ENCODE measurements around the gene AGAP2.

The AGAP2 gene

GRCh38 chr12:57751432-57751787 is 12.9 kb upstream of the AGAP2 start:
- H3K9me3 ChIP-seq (ENCODE audit: insufficient read depth, low read depth, low read length) = peaks cover 5% of the 10 kb centered on the region
- peak overlapping the region; percentile 72 for H4K12ac ChIP-seq (ENCODE audit: low read depth, low read length)
- peaks cover 7 to 18% of the 10 kb centered on the region in 2 experiments for H3K4me1 ChIP-seq (ENCODE audit: control insufficient read depth in 1 of 2, insufficient read depth in 2 of 2, low read length in 2 of 2)
- peaks cover 9% of the 10 kb centered on the region for H3K79me2 ChIP-seq (ENCODE audit: control insufficient read depth, insufficient read depth, low read length, poor library complexity)
- peaks cover 17% of the 10 kb centered on the region for H3K27me3 ChIP-seq (ENCODE audit: insufficient read depth, low read length)
- peak overlapping the region; percentile 74 for H4K91ac ChIP-seq (ENCODE audit: low read depth, low read length)
- peaks cover 18 to 31% of the 10 kb centered on the region in 2 experiments for H3K36me3 ChIP-seq (ENCODE audit: control insufficient read depth in 1 of 2, insufficient read depth in 2 of 2, low read length in 2 of 2)
- H3K4me3 ChIP-seq (ENCODE audit: low read depth, low read length) = peak overlapping the region; percentile 78
- H3K18ac ChIP-seq (ENCODE audit: low read length) = peak overlapping the region; percentile 16
- H3K14ac ChIP-seq (ENCODE audit: low read length) = peak overlapping the region; percentile 71
- H3K23ac ChIP-seq (ENCODE audit: low read length) = no peak overlapping the region
- peak overlapping the region; percentile 54 for H3K9ac ChIP-seq (ENCODE audit: low read length)
- H3K4me2 ChIP-seq (ENCODE audit: low read length) = peak overlapping the region; percentile 85
- H4K8ac ChIP-seq (ENCODE audit: low read depth, low read length) = peak overlapping the region; percentile 80
- peak overlapping the region; percentile 73 for H2AK5ac ChIP-seq (ENCODE audit: low read length)
- no peak overlapping the region for H2BK5ac ChIP-seq (ENCODE audit: low read depth, low read length, poor library complexity)
- H2BK120ac ChIP-seq (ENCODE audit: insufficient read depth, low read length, poor library complexity) = peak overlapping the region; percentile 20
- H2AFZ ChIP-seq (ENCODE audit: insufficient read depth, low read length, poor library complexity) = no peak overlapping the region
- DNase-seq = no peak
- 100% methylated on average over 1 of the region's 8 CpGs for WGBS (ENCODE audit: extremely low coverage, insufficient coverage, insufficient read length)
- H3K27ac ChIP-seq (ENCODE audit: low read depth, low read length) = no peak overlapping the region
- H3K79me1 ChIP-seq (ENCODE audit: low read length) = peaks cover 3% of the 10 kb centered on the region
- no peak overlapping the region for H2BK12ac ChIP-seq (ENCODE audit: low read length)
- peak overlapping the region; percentile 85 for H3K4ac ChIP-seq (ENCODE audit: low read depth, low read length)

- H3K18ac ChIP-seq (ENCODE audit: low read length) = no peak overlapping the region
- peak overlapping the region; percentile 85 for H3K4ac ChIP-seq (ENCODE audit: low read depth, low read length)
- no peak overlapping the region for H4K91ac ChIP-seq (ENCODE audit: low read depth, low read length)
- peaks cover 3% of the 10 kb centered on the region for H3K9me3 ChIP-seq (ENCODE audit: insufficient read depth, low read depth, low read length)
- H3K23ac ChIP-seq (ENCODE audit: low read length) = no peak overlapping the region
- WGBS (ENCODE audit: extremely low coverage, insufficient coverage, insufficient read length) = no CpG with 5 or more reads among the region's 15 CpGs
- peak overlapping the region; percentile 85 for H3K4me2 ChIP-seq (ENCODE audit: low read length)
- H4K12ac ChIP-seq (ENCODE audit: low read depth, low read length) = no peak overlapping the region
- H3K27me3 ChIP-seq (ENCODE audit: insufficient read depth, low read length) = peaks cover 11% of the 10 kb centered on the region
- peaks cover 7 to 15% of the 10 kb centered on the region in 2 experiments for H3K4me1 ChIP-seq (ENCODE audit: control insufficient read depth in 1 of 2, insufficient read depth in 2 of 2, low read length in 2 of 2)
- peak overlapping the region; percentile 54 for H3K9ac ChIP-seq (ENCODE audit: low read length)
- no peak overlapping the region for H2AFZ ChIP-seq (ENCODE audit: insufficient read depth, low read length, poor library complexity)
- H2BK120ac ChIP-seq (ENCODE audit: insufficient read depth, low read length, poor library complexity) = no peak overlapping the region
- H4K8ac ChIP-seq (ENCODE audit: low read depth, low read length) = peak overlapping the region; percentile 80
- H3K14ac ChIP-seq (ENCODE audit: low read length) = peak overlapping the region; percentile 71
- peaks cover 3% of the 10 kb centered on the region for H3K79me1 ChIP-seq (ENCODE audit: low read length)
- H2AK5ac ChIP-seq (ENCODE audit: low read length) = peak overlapping the region; percentile 73
- no peak overlapping the region for H3K27ac ChIP-seq (ENCODE audit: low read depth, low read length)
- H3K79me2 ChIP-seq (ENCODE audit: control insufficient read depth, insufficient read depth, low read length, poor library complexity) = peaks cover 9% of the 10 kb centered on the region
- no peak overlapping the region for H2BK12ac ChIP-seq (ENCODE audit: low read length)
- DNase-seq = no peak
- H3K36me3 ChIP-seq (ENCODE audit: control insufficient read depth in 1 of 2, insufficient read depth in 2 of 2, low read length in 2 of 2) = peaks cover 18 to 31% of the 10 kb centered on the region in 2 experiments
- H3K4me3 ChIP-seq (ENCODE audit: low read depth, low read length) = peak overlapping the region; percentile 78
- no peak overlapping the region for H2BK5ac ChIP-seq (ENCODE audit: low read depth, low read length, poor library complexity)
Measured at GRCh38 chr12:57750561-57751431, 12.3 kb upstream of the AGAP2 start.

GRCh38 chr12:57749061-57749460 is 10.5 kb upstream of the AGAP2 start:
- Histone ChIP-seq H3K27me3 (ENCODE audit: insufficient read depth, low read length) (peaks cover 2% of the 10 kb centered on the region), H3K4ac (ENCODE audit: low read depth, low read length) (no peak overlapping the region), H3K14ac (ENCODE audit: low read length) (no peak overlapping the region), H3K18ac (ENCODE audit: low read length) (no peak overlapping the region), H3K23ac (ENCODE audit: low read length) (no peak overlapping the region), H2BK120ac (ENCODE audit: insufficient read depth, low read length, poor library complexity) (no peak overlapping the region), H4K91ac (ENCODE audit: low read depth, low read length) (no peak overlapping the region), H4K8ac (ENCODE audit: low read depth, low read length) (no peak overlapping the region), H3K27ac (ENCODE audit: low read depth, low read length) (no peak overlapping the region), H3K4me2 (ENCODE audit: low read length) (no peak overlapping the region), H3K79me1 (ENCODE audit: low read length) (peaks cover 6% of the 10 kb centered on the region), H3K79me2 (ENCODE audit: control insufficient read depth, insufficient read depth, low read length, poor library complexity) (peaks cover 9% of the 10 kb centered on the region), H3K4me3 (ENCODE audit: low read depth, low read length) (no peak overlapping the region), H3K4me1 (ENCODE audit: control insufficient read depth in 1 of 2, insufficient read depth in 2 of 2, low read length in 2 of 2) (peaks cover 5 to 11% of the 10 kb centered on the region in 2 experiments), H4K12ac (ENCODE audit: low read depth, low read length) (no peak overlapping the region), H2BK5ac (ENCODE audit: low read depth, low read length, poor library complexity) (no peak overlapping the region), H2AFZ (ENCODE audit: insufficient read depth, low read length, poor library complexity) (no peak overlapping the region), H3K9ac (ENCODE audit: low read length) (no peak overlapping the region), H2AK5ac (ENCODE audit: low read length) (no peak overlapping the region), H3K36me3 (ENCODE audit: control insufficient read depth in 1 of 2, insufficient read depth in 2 of 2, low read length in 2 of 2) (peaks cover 18 to 31% of the 10 kb centered on the region in 2 experiments), H2BK12ac (ENCODE audit: low read length) (no peak overlapping the region), H3K9me3 (ENCODE audit: insufficient read depth, low read depth, low read length) (no peaks in the 10 kb centered on the region)
- WGBS (ENCODE audit: extremely low coverage, insufficient coverage, insufficient read length) = no CpG with 5 or more reads among the region's 5 CpGs
- no peak for DNase-seq

- no peak overlapping the region for H2AK5ac ChIP-seq (ENCODE audit: low read length)
- no peak overlapping the region for H2AFZ ChIP-seq (ENCODE audit: insufficient read depth, low read length, poor library complexity)
- no peaks in the 10 kb centered on the region for H3K79me2 ChIP-seq (ENCODE audit: control insufficient read depth, insufficient read depth, low read length, poor library complexity)
- H2BK12ac ChIP-seq (ENCODE audit: low read length) = no peak overlapping the region
- H3K27ac ChIP-seq (ENCODE audit: low read depth, low read length) = no peak overlapping the region
- H3K9me3 ChIP-seq (ENCODE audit: insufficient read depth, low read depth, low read length) = peaks cover 2% of the 10 kb centered on the region
- H4K8ac ChIP-seq (ENCODE audit: low read depth, low read length) = no peak overlapping the region
- no peak overlapping the region for H4K91ac ChIP-seq (ENCODE audit: low read depth, low read length)
- H3K18ac ChIP-seq (ENCODE audit: low read length) = no peak overlapping the region
- no peak overlapping the region for H3K23ac ChIP-seq (ENCODE audit: low read length)
- H2BK120ac ChIP-seq (ENCODE audit: insufficient read depth, low read length, poor library complexity) = no peak overlapping the region
- no peak overlapping the region for H4K12ac ChIP-seq (ENCODE audit: low read depth, low read length)
- peaks cover 18 to 29% of the 10 kb centered on the region in 2 experiments for H3K36me3 ChIP-seq (ENCODE audit: control insufficient read depth in 1 of 2, insufficient read depth in 2 of 2, low read length in 2 of 2)
- H3K14ac ChIP-seq (ENCODE audit: low read length) = no peak overlapping the region
- peaks cover under 1 to 3% of the 10 kb centered on the region in 2 experiments for H3K4me1 ChIP-seq (ENCODE audit: control insufficient read depth in 1 of 2, insufficient read depth in 2 of 2, low read length in 2 of 2)
- no peak for DNase-seq
- H3K4me3 ChIP-seq (ENCODE audit: low read depth, low read length) = no peak overlapping the region
- peaks cover 10% of the 10 kb centered on the region for H3K27me3 ChIP-seq (ENCODE audit: insufficient read depth, low read length)
- no CpG with 5 or more reads among the region's 3 CpGs for WGBS (ENCODE audit: extremely low coverage, insufficient coverage, insufficient read length)
- H3K9ac ChIP-seq (ENCODE audit: low read length) = no peak overlapping the region
- peaks cover 3% of the 10 kb centered on the region for H3K79me1 ChIP-seq (ENCODE audit: low read length)
- no peak overlapping the region for H3K4me2 ChIP-seq (ENCODE audit: low read length)
- H3K4ac ChIP-seq (ENCODE audit: low read depth, low read length) = no peak overlapping the region
- H2BK5ac ChIP-seq (ENCODE audit: low read depth, low read length, poor library complexity) = no peak overlapping the region
Measured at GRCh38 chr12:57746025-57746424, 7.5 kb upstream of the AGAP2 start.

Data from trophoblast cell (in vitro differentiated cells and primary cell).